ENCODE data around the gene KIF26B.

The KIF26B gene

GRCh38 chr1:245692318-245692717 is 537.5 kb downstream of the KIF26B start:
- Histone ChIP-seq H3K4me3 (ENCODE audit: low read length, poor library complexity, severe bottlenecking) (no peak overlapping the region), H2AFZ (ENCODE audit: low read length) (no peak overlapping the region), H3K27me3 (ENCODE audit: insufficient read depth, low read length, poor library complexity, severe bottlenecking) (no peaks in the 10 kb centered on the region), H3F3A (ENCODE audit: low read depth) (no peaks in the 10 kb centered on the region), H3K4me1 (ENCODE audit: insufficient read depth, low read length, poor library complexity, severe bottlenecking) (no peaks in the 10 kb centered on the region), H3K4me2 (ENCODE audit: low read depth, low read length, poor library complexity, severe bottlenecking) (no peak overlapping the region), H3K36me3 (ENCODE audit: insufficient read depth, low read length) (no peaks in the 10 kb centered on the region), H3K9me3 (ENCODE audit: insufficient read depth, low read depth, low read length) (no peaks in the 10 kb centered on the region), H3K9ac (ENCODE audit: low read depth, low read length, poor library complexity, severe bottlenecking) (no peak overlapping the region), H3K79me2 (ENCODE audit: insufficient read depth, low read length) (no peaks in the 10 kb centered on the region), H4K20me1 (ENCODE audit: insufficient read depth, low read length, poor library complexity, severe bottlenecking) (no peaks in the 10 kb centered on the region), H3K9me2 (replicated peaks; ENCODE audit: low read depth, low read length) (no peaks in the 10 kb centered on the region)
- TF ChIP-seq EZH2phosphoT487 (IDR thresholded peaks at IDR 0.05; ENCODE audit: borderline replicate concordance) (no peak), CTCF (conservative IDR thresholded peaks at IDR 0.05; ENCODE audit: low read length) (no peak)

GRCh38 chr1:245693116-245693793 is 538.5 kb downstream of the KIF26B start:
- no peak overlapping the region for H3K4me3 ChIP-seq (ENCODE audit: low read length, poor library complexity, severe bottlenecking)
- TF ChIP-seq EZH2phosphoT487 (IDR thresholded peaks at IDR 0.05; ENCODE audit: borderline replicate concordance) (no peak), CTCF (conservative IDR thresholded peaks at IDR 0.05; ENCODE audit: low read length) (no peak)
- H3F3A ChIP-seq (ENCODE audit: low read depth) = no peaks in the 10 kb centered on the region
- no peaks in the 10 kb centered on the region for H3K9me3 ChIP-seq (ENCODE audit: insufficient read depth, low read depth, low read length)
- H2AFZ ChIP-seq (ENCODE audit: low read length) = no peak overlapping the region
- no peaks in the 10 kb centered on the region for H3K27me3 ChIP-seq (ENCODE audit: insufficient read depth, low read length, poor library complexity, severe bottlenecking)
- H3K9ac ChIP-seq (ENCODE audit: low read depth, low read length, poor library complexity, severe bottlenecking) = no peak overlapping the region
- H3K79me2 ChIP-seq (ENCODE audit: insufficient read depth, low read length) = no peaks in the 10 kb centered on the region
- H3K36me3 ChIP-seq (ENCODE audit: insufficient read depth, low read length) = no peaks in the 10 kb centered on the region
- H4K20me1 ChIP-seq (ENCODE audit: insufficient read depth, low read length, poor library complexity, severe bottlenecking) = no peaks in the 10 kb centered on the region
- H3K4me1 ChIP-seq (ENCODE audit: insufficient read depth, low read length, poor library complexity, severe bottlenecking) = no peaks in the 10 kb centered on the region
- no peak overlapping the region for H3K4me2 ChIP-seq (ENCODE audit: low read depth, low read length, poor library complexity, severe bottlenecking)
- no peaks in the 10 kb centered on the region for H3K9me2 ChIP-seq (replicated peaks; ENCODE audit: low read depth, low read length)

GRCh38 chr1:245693941-245694752 is 539.4 kb downstream of the KIF26B start:
- Histone ChIP-seq H3K27me3 (ENCODE audit: insufficient read depth, low read length, poor library complexity, severe bottlenecking) (no peaks in the 10 kb centered on the region), H2AFZ (ENCODE audit: low read length) (no peak overlapping the region), H3K9me2 (replicated peaks; ENCODE audit: low read depth, low read length) (no peaks in the 10 kb centered on the region), H3K4me2 (ENCODE audit: low read depth, low read length, poor library complexity, severe bottlenecking) (no peak overlapping the region), H4K20me1 (ENCODE audit: insufficient read depth, low read length, poor library complexity, severe bottlenecking) (no peaks in the 10 kb centered on the region), H3K9ac (ENCODE audit: low read depth, low read length, poor library complexity, severe bottlenecking) (no peak overlapping the region), H3K4me3 (ENCODE audit: low read length, poor library complexity, severe bottlenecking) (no peak overlapping the region), H3K4me1 (ENCODE audit: insufficient read depth, low read length, poor library complexity, severe bottlenecking) (peaks cover 6% of the 10 kb centered on the region), H3K9me3 (ENCODE audit: insufficient read depth, low read depth, low read length) (no peaks in the 10 kb centered on the region), H3K79me2 (ENCODE audit: insufficient read depth, low read length) (no peaks in the 10 kb centered on the region), H3F3A (ENCODE audit: low read depth) (no peaks in the 10 kb centered on the region), H3K36me3 (ENCODE audit: insufficient read depth, low read length) (no peaks in the 10 kb centered on the region)
- TF ChIP-seq EZH2phosphoT487 (IDR thresholded peaks at IDR 0.05; ENCODE audit: borderline replicate concordance) = no peak
- TF ChIP-seq CTCF (conservative IDR thresholded peaks at IDR 0.05; ENCODE audit: low read length) = no peak

Measured in Loucy (cell line).